ENCODE measurements around the gene CDC14A.

The CDC14A gene

GRCh38 chr1:100352267-100353070 is at the start of gene CDC14A:
Gene CDC14A, plus strand, starts transcription at chr1:100352506. Its CDS starts 449 bp downstream, at chr1:100352955.
- Histone ChIP-seq H3K36me3 (ENCODE audit: control insufficient read depth, insufficient read depth, low read length) (peaks cover 8% of the 10 kb centered on the region), H3K9ac (ENCODE audit: low read length) (peak within 1 kb of the TSS; percentile 80), H3K27ac (ENCODE audit: low read depth, low read length) (peak within 1 kb of the TSS; percentile 83), H3K4me1 (ENCODE audit: control insufficient read depth, insufficient read depth, low read length) (peaks cover 17% of the 10 kb centered on the region), H3K27me3 (ENCODE audit: control insufficient read depth, insufficient read depth, low read length) (no peaks in the 10 kb centered on the region), H3K9me3 (ENCODE audit: control insufficient read depth, insufficient read depth, low read depth, low read length) (no peaks in the 10 kb centered on the region), H3K4me3 (ENCODE audit: low read depth, low read length) (peak within 1 kb of the TSS; percentile 91)

- no peak overlapping the region for H3K27ac ChIP-seq (ENCODE audit: low read depth, low read length)
- no peak overlapping the region for H3K9ac ChIP-seq (ENCODE audit: low read length)
- no peaks in the 10 kb centered on the region for H3K36me3 ChIP-seq (ENCODE audit: control insufficient read depth, insufficient read depth, low read length)
- H3K4me3 ChIP-seq (ENCODE audit: low read depth, low read length), result no peak overlapping the region
- H3K4me1 ChIP-seq (ENCODE audit: control insufficient read depth, insufficient read depth, low read length), result peaks cover 14% of the 10 kb centered on the region
- H3K9me3 ChIP-seq (ENCODE audit: control insufficient read depth, insufficient read depth, low read depth, low read length), result no peaks in the 10 kb centered on the region
- H3K27me3 ChIP-seq (ENCODE audit: control insufficient read depth, insufficient read depth, low read length), result no peaks in the 10 kb centered on the region
Measured at GRCh38 chr1:100302739-100303138, 49.6 kb upstream of the CDC14A start.

DNA sequence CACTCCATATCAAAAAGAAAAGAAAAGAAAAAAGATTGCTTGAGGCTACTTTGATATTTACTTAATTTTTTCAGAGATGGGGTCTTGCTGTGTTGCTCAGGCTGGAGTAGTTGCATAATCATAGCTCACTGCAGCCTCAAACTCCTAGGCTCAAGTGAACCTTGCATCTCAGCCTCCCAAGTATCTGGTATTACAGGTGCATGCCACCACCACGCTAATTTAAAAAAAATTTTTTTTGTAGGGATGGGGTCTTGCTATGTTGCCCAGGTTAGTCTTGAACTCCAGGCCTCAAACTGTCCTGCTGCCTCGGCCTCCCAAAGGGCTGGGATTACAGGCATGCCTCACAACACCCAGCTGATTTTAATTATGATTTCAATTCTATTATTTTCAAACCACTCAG is 48.1 kb upstream of the CDC14A start:
- Histone ChIP-seq H3K27ac (ENCODE audit: low read depth, low read length) (no peak overlapping the region), H3K27me3 (ENCODE audit: control insufficient read depth, insufficient read depth, low read length) (no peaks in the 10 kb centered on the region), H3K9ac (ENCODE audit: low read length) (no peak overlapping the region), H3K4me1 (ENCODE audit: control insufficient read depth, insufficient read depth, low read length) (peaks cover 3% of the 10 kb centered on the region; the same call in 1 of the 2 replicates), H3K36me3 (ENCODE audit: control insufficient read depth, insufficient read depth, low read length) (no peaks in the 10 kb centered on the region), H3K4me3 (ENCODE audit: low read depth, low read length) (no peak overlapping the region), H3K9me3 (ENCODE audit: control insufficient read depth, insufficient read depth, low read depth, low read length) (no peaks in the 10 kb centered on the region)

- H3K4me1 ChIP-seq (ENCODE audit: control insufficient read depth, insufficient read depth, low read length), result peaks cover 3% of the 10 kb centered on the region; the same call in 1 of the 2 replicates
- no peak overlapping the region for H3K4me3 ChIP-seq (ENCODE audit: low read depth, low read length)
- H3K36me3 ChIP-seq (ENCODE audit: control insufficient read depth, insufficient read depth, low read length), result no peaks in the 10 kb centered on the region
- no peak overlapping the region for H3K9ac ChIP-seq (ENCODE audit: low read length)
- no peak overlapping the region for H3K27ac ChIP-seq (ENCODE audit: low read depth, low read length)
- H3K9me3 ChIP-seq (ENCODE audit: control insufficient read depth, insufficient read depth, low read depth, low read length), result no peaks in the 10 kb centered on the region
- no peaks in the 10 kb centered on the region for H3K27me3 ChIP-seq (ENCODE audit: control insufficient read depth, insufficient read depth, low read length)
Measured at GRCh38 chr1:100304921-100305320, 47.4 kb upstream of the CDC14A start.

GRCh38 chr1:100305954-100306353 is 46.4 kb upstream of the CDC14A start:
- no peaks in the 10 kb centered on the region for H3K27me3 ChIP-seq (ENCODE audit: control insufficient read depth, insufficient read depth, low read length)
- H3K27ac ChIP-seq (ENCODE audit: low read depth, low read length), result no peak overlapping the region
- no peak overlapping the region for H3K4me3 ChIP-seq (ENCODE audit: low read depth, low read length)
- H3K9ac ChIP-seq (ENCODE audit: low read length), result no peak overlapping the region
- H3K36me3 ChIP-seq (ENCODE audit: control insufficient read depth, insufficient read depth, low read length), result no peaks in the 10 kb centered on the region
- peaks cover 3% of the 10 kb centered on the region; the same call in 1 of the 2 replicates for H3K4me1 ChIP-seq (ENCODE audit: control insufficient read depth, insufficient read depth, low read length)
- no peaks in the 10 kb centered on the region for H3K9me3 ChIP-seq (ENCODE audit: control insufficient read depth, insufficient read depth, low read depth, low read length)

GRCh38 chr1:100306735-100307313 is 45.5 kb upstream of the CDC14A start:
- H3K4me3 ChIP-seq (ENCODE audit: low read depth, low read length), result no peak overlapping the region
- no peaks in the 10 kb centered on the region for H3K27me3 ChIP-seq (ENCODE audit: control insufficient read depth, insufficient read depth, low read length)
- no peak overlapping the region for H3K27ac ChIP-seq (ENCODE audit: low read depth, low read length)
- H3K4me1 ChIP-seq (ENCODE audit: control insufficient read depth, insufficient read depth, low read length), result peaks cover 3% of the 10 kb centered on the region; the same call in 1 of the 2 replicates
- H3K9me3 ChIP-seq (ENCODE audit: control insufficient read depth, insufficient read depth, low read depth, low read length), result no peaks in the 10 kb centered on the region
- no peak overlapping the region for H3K9ac ChIP-seq (ENCODE audit: low read length)
- H3K36me3 ChIP-seq (ENCODE audit: control insufficient read depth, insufficient read depth, low read length), result no peaks in the 10 kb centered on the region

- no peaks in the 10 kb centered on the region for H3K9me3 ChIP-seq (ENCODE audit: control insufficient read depth, insufficient read depth, low read depth, low read length)
Measured at GRCh38 chr1:100308777-100309176, 43.5 kb upstream of the CDC14A start.

GRCh38 chr1:100309863-100310262 is 42.4 kb upstream of the CDC14A start:
- peaks cover under 1% of the 10 kb centered on the region; the same call in 1 of the 2 replicates for H3K4me1 ChIP-seq (ENCODE audit: control insufficient read depth, insufficient read depth, low read length)
- no peak overlapping the region for H3K27ac ChIP-seq (ENCODE audit: low read depth, low read length)
- no peaks in the 10 kb centered on the region for H3K36me3 ChIP-seq (ENCODE audit: control insufficient read depth, insufficient read depth, low read length)
- no peaks in the 10 kb centered on the region for H3K27me3 ChIP-seq (ENCODE audit: control insufficient read depth, insufficient read depth, low read length)
- H3K4me3 ChIP-seq (ENCODE audit: low read depth, low read length), result no peak overlapping the region
- no peaks in the 10 kb centered on the region for H3K9me3 ChIP-seq (ENCODE audit: control insufficient read depth, insufficient read depth, low read depth, low read length)
- H3K9ac ChIP-seq (ENCODE audit: low read length), result no peak overlapping the region

More at GRCh38 chr1:100308777-100309176, 43.5 kb upstream of the CDC14A start:
- Histone ChIP-seq H3K36me3 (ENCODE audit: control insufficient read depth, insufficient read depth, low read length) (no peaks in the 10 kb centered on the region), H3K4me3 (ENCODE audit: low read depth, low read length) (no peak overlapping the region), H3K9ac (ENCODE audit: low read length) (no peak overlapping the region), H3K4me1 (ENCODE audit: control insufficient read depth, insufficient read depth, low read length) (peaks cover 3% of the 10 kb centered on the region; the same call in 1 of the 2 replicates), H3K27me3 (ENCODE audit: control insufficient read depth, insufficient read depth, low read length) (no peaks in the 10 kb centered on the region), H3K27ac (ENCODE audit: low read depth, low read length) (no peak overlapping the region)

DNA sequence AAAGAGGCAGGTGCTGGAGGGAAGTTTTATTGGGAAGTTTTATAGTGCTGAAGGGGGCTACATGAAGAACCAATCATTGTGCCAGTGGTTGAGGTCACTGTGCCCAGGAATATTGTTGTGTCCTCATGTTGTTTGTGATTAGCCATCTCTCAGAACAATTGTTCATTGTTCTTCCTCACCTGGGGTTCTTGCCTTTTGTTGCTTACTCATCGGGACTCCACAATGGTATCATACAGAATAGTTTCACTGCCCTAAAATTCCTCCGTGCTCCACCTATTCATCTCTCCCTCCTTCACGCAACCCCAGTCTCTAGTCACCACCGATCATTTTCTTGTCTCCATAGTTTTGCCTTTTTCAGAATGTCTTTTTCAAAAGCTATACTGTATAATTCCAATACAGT is 38.9 kb upstream of the CDC14A start:
- Histone ChIP-seq H3K27me3 (ENCODE audit: control insufficient read depth, insufficient read depth, low read length) (no peaks in the 10 kb centered on the region), H3K4me1 (ENCODE audit: control insufficient read depth, insufficient read depth, low read length) (no peaks in the 10 kb centered on the region), H3K4me3 (ENCODE audit: low read depth, low read length) (no peak overlapping the region), H3K9ac (ENCODE audit: low read length) (no peak overlapping the region), H3K9me3 (ENCODE audit: control insufficient read depth, insufficient read depth, low read depth, low read length) (peaks cover 18% of the 10 kb centered on the region), H3K27ac (ENCODE audit: low read depth, low read length) (no peak overlapping the region), H3K36me3 (ENCODE audit: control insufficient read depth, insufficient read depth, low read length) (no peaks in the 10 kb centered on the region)

- Histone ChIP-seq H3K4me1 (ENCODE audit: control insufficient read depth, insufficient read depth, low read length) (no peaks in the 10 kb centered on the region), H3K9me3 (ENCODE audit: control insufficient read depth, insufficient read depth, low read depth, low read length) (peaks cover 28% of the 10 kb centered on the region), H3K36me3 (ENCODE audit: control insufficient read depth, insufficient read depth, low read length) (no peaks in the 10 kb centered on the region), H3K4me3 (ENCODE audit: low read depth, low read length) (no peak overlapping the region), H3K9ac (ENCODE audit: low read length) (no peak overlapping the region), H3K27ac (ENCODE audit: low read depth, low read length) (no peak overlapping the region), H3K27me3 (ENCODE audit: control insufficient read depth, insufficient read depth, low read length) (no peaks in the 10 kb centered on the region)
Measured at GRCh38 chr1:100316622-100317021, 35.7 kb upstream of the CDC14A start.

Measured in HUES6 (cell line).